Measurements from ENCODE around the gene SLC40A1. TPM values are rescaled to one million over a fixed set of nuclear protein-coding genes. Genes with fewer than 3 reads are reported as not detected.

The SLC40A1 gene
- total and polyA plus RNA-seq, 2 of the 8 experiments (the other 6 are each of a cell fraction or from before 2014, with no cell fraction given): 0.03 TPM; not detected in 1

GRCh38 chr2:189599245-189599644, 18.7 kb upstream of the SLC40A1 start:
- H2BK15ac ChIP-seq (ENCODE audit: low read length): no peak overlapping the region
- H3K9me3 ChIP-seq (ENCODE audit: insufficient read depth in 2 of 2, low read depth in 1 of 2, low read length in 1 of 2): no peaks in the 10 kb centered on the region
- ChIA-PET POLR2A (ENCODE audit: partially characterized antibody) (no interaction called here), CTCF (ENCODE audit: partially characterized antibody) (interaction anchor here (1.8 kb wide), 1 partner anchor 10 kb away, joined by 8 read pairs; no protein-coding TSS in a partner anchor)
- H3K4ac ChIP-seq (replicated peaks; ENCODE audit: insufficient read length, low read depth, low read length): no peak overlapping the region
- H4K5ac ChIP-seq (ENCODE audit: insufficient read length, low read depth, low read length): no peak overlapping the region
- no peak overlapping the region for H3K14ac ChIP-seq (ENCODE audit: insufficient read length)
- H2BK20ac ChIP-seq (ENCODE audit: low read length): no peak overlapping the region
- H3K4me3 ChIP-seq (ENCODE audit: extremely low read depth in 1 of 4, insufficient read depth in 2 of 4, low read depth in 3 of 4, low read length in 4 of 4): no peak overlapping the region
- H3K18ac ChIP-seq (ENCODE audit: extremely low read depth, low read length): no peak overlapping the region
- H3K9ac ChIP-seq (replicated peaks in 1 of 4; ENCODE audit: extremely low read depth in 1 of 4, low read depth in 3 of 4, low read length in 3 of 4): no peak overlapping the region
- no peak overlapping the region for H2AK5ac ChIP-seq (ENCODE audit: low read depth, low read length)
- H3K79me1 ChIP-seq (ENCODE audit: low read depth, low read length): no peaks in the 10 kb centered on the region
- H4K20me1 ChIP-seq (replicated peaks in 1 of 2; ENCODE audit: control insufficient read depth in 1 of 2, insufficient read depth in 2 of 2, low read length in 2 of 2): no peaks in the 10 kb centered on the region
- FAIRE-seq (no peak), DNase-seq (ENCODE audit: low read depth in 1 of 2, low spot score in 2 of 2) (no peak)
- no peak overlapping the region for H4K8ac ChIP-seq (ENCODE audit: extremely low read depth, insufficient read depth, low read length)
- H2BK5ac ChIP-seq (ENCODE audit: low read depth, low read length): no peak overlapping the region
- no peak for TF ChIP-seq SIX5 (IDR thresholded peaks at IDR 0.05; ENCODE audit: low read depth, low read length)
- no peak for TF ChIP-seq CBX8 (IDR thresholded peaks at IDR 0.05; ENCODE audit: borderline replicate concordance, low read depth, low read length)
- no peak for TF ChIP-seq SRF (IDR thresholded peaks at IDR 0.05; ENCODE audit: low read depth, low read length)
- TF ChIP-seq KDM1A (IDR thresholded peaks at IDR 0.05; ENCODE audit: borderline replicate concordance, low read length): no peak
- TF ChIP-seq GTF2F1 (IDR thresholded peaks at IDR 0.05; ENCODE audit: borderline replicate concordance, low read depth, low read length): no peak
- no peak for TF ChIP-seq CBX5 (IDR thresholded peaks at IDR 0.05; ENCODE audit: low read depth, low read length)
- no peak overlapping the region for H3K27ac ChIP-seq (ENCODE audit: low read depth, low read length)
- no peaks in the 10 kb centered on the region for H3K27me3 ChIP-seq (replicated peaks in 1 of 4; ENCODE audit: control insufficient read depth in 3 of 4, extremely low read depth in 1 of 4, insufficient read depth in 3 of 4, low read length in 3 of 4)
- H4K91ac ChIP-seq (replicated peaks; ENCODE audit: insufficient read length, low read length): no peak overlapping the region
- H3K23me2 ChIP-seq (ENCODE audit: low read depth, low read length): no peaks in the 10 kb centered on the region
- H3K4me2 ChIP-seq (ENCODE audit: insufficient read depth in 1 of 2, low read depth in 2 of 2, low read length in 2 of 2): no peak overlapping the region
- no peak overlapping the region for H2BK120ac ChIP-seq (replicated peaks; ENCODE audit: low read depth, low read length)
- WGBS, 2 experiments (ENCODE audit: extremely low coverage in 1 of 2, insufficient coverage in 1 of 2, insufficient read length in 1 of 2, insufficient replicate concordance in 2 of 2, low coverage in 1 of 2, low lambda C conversion rate in 2 of 2, missing lambda C conversion rate in 1 of 2): 86% methylated on average over 1 of the region's 1 CpG; no CpG with 5 or more reads in 1 of the 2 experiments
- H3K56ac ChIP-seq (replicated peaks; ENCODE audit: insufficient read length, low read depth, low read length): no peak overlapping the region
- H2AFZ ChIP-seq (ENCODE audit: low read length): no peak overlapping the region
- H3K36me3 ChIP-seq (ENCODE audit: control insufficient read depth in 2 of 4, insufficient read depth in 4 of 4, low read length in 3 of 4): no peaks in the 10 kb centered on the region
- no peaks in the 10 kb centered on the region for H3K79me2 ChIP-seq (ENCODE audit: control insufficient read depth in 1 of 2, insufficient read depth in 2 of 2, low read length in 2 of 2)
- no peak overlapping the region for H3K23ac ChIP-seq (ENCODE audit: insufficient read length)
- no peaks in the 10 kb centered on the region for H3K4me1 ChIP-seq (replicated peaks in 1 of 4; ENCODE audit: control insufficient read depth in 3 of 4, insufficient read depth in 4 of 4, low read length in 3 of 4)
- H2BK12ac ChIP-seq (ENCODE audit: low read depth, low read length): no peak overlapping the region

All from H1 (cell line).